ENCODE results near the gene EFCAB13.

The EFCAB13 gene

DNA sequence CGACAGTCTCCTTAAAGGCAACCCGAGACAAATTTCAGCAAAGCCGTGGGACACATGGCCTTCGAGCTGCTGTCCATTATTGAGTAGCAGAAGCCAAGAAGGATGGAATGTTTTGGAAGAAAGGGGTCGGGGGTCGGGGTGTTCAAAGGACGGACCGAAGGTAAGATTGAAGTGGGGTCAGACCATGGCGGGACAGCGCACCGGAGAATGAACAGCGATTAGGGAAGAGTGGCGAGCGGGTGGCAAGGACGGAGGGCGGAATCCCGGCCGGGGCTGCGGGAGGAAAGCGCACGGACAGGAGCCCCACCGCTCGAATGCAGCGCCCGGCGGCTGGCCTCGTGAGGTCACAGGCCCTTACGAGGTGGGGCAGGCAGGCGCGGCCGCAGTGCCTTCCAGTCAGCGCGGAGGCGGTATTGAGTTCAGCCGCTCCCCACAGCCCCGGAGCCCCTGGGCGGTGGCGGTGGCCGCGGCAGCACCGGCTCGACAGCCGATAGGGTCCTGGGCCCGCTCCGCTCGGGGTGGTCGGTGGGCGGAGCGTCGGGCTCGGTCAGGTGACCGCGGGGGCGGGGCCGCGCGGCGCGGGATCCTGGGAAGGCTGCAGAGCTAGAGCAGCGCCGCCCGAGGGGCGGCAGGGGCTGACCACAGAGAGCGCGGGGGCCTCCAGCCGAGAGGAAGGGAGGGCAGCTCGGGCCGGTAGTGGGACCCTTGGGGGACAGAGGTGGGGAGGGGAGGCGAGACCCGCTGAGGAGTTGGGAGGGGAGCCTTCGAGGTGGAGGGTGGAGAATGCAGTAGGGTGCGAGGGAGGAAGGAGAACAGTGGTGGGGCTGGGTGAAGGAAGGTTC is at the start of gene EFCAB13:
TSS of gene EFCAB13 (plus strand) at position 574 of the 842 bp plus-strand sequence. CDS start 4,399 bp downstream, outside the sequence.
- no peak for FAIRE-seq

- no peak for FAIRE-seq
Measured at GRCh38 chr17:47274319-47275069, 49.3 kb upstream of the EFCAB13 start.

- no peak for FAIRE-seq
Measured at GRCh38 chr17:47275245-47275984, 48.3 kb upstream of the EFCAB13 start.

GRCh38 chr17:47276444-47276843 is 47.3 kb upstream of the EFCAB13 start:
- FAIRE-seq, result no peak

DNA sequence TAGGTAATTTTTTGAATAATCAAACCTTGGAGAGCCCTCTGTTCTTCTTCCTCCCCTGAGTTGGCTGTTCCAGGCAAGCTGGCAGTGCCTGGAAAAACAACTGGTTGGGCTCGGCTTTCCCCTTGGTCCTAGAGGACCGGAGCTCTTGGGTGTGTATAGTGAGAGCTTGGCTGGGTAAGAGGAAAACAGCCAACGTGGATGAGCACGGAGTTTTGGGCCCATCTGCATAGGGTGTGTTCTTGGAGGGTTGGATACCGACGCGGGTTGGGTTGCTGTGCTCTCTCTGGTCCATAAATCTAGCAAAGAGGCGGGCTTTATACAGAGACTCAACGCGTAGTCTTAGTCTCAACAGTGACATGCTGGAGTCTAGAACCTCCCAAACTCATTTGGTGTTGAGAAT is 46.9 kb upstream of the EFCAB13 start:
- FAIRE-seq, result no peak

DNA sequence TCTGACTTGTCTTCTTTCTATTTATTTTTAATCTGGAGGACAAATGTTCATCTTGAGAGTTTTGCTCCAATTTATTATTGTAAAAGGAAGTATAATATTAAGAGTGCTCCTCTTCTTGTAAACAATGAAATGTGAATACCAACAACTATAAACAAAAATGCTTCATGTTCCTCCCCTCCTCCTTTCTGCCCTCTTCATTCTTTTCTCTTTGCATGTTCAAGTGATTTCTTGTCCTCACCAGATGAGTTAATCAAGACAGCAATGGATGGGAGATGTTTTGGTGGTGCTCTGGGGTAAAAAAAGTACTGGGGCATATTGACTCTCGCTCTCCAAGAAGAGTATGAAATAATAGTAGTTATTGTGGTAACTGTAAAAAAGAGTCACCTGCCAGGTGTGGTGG is 45.8 kb upstream of the EFCAB13 start:
- no peak for FAIRE-seq

DNA sequence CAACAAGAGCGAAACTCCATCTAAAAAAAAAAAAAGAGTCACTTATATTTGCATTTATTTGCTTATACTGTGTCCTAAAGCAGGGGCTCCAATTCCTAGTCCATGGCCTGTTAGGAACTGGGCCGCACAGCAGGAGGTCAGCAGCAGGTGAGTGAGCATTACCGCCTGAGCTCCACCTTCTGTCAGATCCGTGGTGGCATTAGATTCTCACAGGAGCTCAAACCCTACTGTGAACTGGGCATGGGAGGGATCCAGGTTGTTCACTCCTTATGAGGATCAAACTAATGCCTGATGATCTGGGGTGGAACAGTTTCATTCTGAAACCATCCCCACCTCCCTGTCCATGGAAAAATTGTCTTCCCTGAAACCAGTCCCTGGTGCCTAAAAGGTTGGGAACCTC is 45.2 kb upstream of the EFCAB13 start:
- FAIRE-seq, result no peak

DNA sequence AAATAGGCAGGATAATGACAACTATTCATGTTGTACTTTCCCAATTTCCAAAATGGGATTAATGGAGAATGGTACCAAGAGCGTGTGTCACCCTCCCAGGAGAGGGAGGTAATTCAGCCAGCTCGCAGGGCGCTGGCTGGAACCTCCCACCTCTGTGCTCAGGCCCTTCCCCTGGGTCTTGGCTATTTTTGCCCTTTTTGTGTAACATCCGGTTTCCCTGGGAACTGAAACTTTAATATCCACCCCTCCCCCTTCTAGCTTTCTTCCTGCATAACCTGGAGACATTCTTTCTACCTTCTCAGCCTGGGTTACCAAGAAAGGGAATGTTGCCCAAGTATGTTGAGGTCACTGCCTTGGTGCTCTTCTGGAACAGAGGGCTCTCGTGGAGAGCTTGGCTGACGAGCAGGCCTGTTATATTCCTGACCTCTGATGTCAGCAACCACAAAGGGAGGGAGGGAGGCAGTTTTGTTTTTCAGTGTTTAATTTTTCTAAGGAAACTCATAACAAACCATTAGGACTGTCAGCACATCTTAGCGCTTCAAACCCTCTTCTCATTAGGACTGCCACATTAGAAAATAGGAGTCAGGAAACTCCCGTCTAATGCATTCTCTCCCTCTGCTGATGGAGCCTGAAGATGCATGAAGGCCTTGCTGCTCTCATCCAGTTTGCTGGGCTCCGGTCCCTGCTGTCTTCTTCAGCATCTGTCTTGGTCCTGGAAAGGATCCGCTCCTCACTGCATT is 44.5 kb upstream of the EFCAB13 start:
- no peak for FAIRE-seq

GRCh38 chr17:47280072-47280811 is 43.5 kb upstream of the EFCAB13 start:
- FAIRE-seq, result no peak

GRCh38 chr17:47281216-47281615 is 42.5 kb upstream of the EFCAB13 start:
- no peak for FAIRE-seq

DNA sequence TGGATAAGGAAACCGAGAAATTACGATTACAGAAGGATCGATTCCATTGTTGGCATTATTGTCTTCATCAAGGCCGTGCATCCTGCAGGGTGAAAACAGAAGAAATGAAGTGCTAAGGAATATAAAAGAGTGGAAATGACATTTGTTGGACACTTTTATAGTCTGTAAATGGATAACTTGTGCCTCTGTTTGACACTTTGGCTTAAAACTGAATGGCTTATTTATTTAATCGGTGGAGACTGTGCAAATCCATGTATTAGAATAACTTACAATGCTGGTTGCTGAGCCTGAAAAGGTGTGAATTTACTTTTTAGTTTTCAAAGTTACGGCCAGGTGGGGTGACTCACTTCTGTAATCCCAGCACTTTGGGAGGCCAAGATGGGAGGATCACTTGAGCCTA is 38.8 kb upstream of the EFCAB13 start:
- no peak for FAIRE-seq

DNA sequence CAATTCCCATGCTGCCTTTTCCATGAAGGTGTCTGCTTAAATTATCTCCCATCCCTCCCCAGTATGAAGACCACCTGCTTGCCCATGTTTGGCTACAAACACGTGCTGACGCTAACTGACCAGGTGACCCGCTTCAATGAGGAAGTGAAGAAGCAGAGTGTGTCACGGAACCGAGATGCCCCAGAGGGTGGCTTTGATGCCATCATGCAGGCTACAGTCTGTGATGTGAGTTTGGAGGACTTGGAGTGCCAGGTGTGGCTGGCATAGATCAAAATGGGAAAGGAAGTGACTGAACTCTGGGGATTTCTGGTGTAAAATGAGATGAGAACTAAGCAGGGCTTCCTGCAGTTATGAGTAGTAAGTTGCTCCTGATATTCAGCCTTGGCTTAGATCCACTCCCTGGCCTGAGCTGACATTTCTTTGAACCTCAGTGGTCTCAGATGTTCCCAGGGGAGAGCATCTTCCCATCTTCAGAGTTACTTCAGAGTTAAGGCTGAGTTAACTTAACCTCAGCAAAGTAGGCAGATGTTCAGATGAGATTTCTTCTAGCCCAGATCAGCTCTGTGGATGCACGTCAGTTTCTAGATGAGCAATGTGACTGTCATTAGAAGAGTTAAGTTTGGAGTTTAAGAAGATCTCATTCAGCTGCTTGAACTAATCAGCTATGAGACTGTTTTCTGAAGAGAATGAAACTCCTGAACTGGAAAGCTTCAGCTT is 37.4 kb upstream of the EFCAB13 start:
- FAIRE-seq, result no peak

GRCh38 chr17:47287068-47287467 is 36.7 kb upstream of the EFCAB13 start:
- no peak for FAIRE-seq

- no peak for FAIRE-seq
Measured at GRCh38 chr17:47287639-47288038, 36.1 kb upstream of the EFCAB13 start.

GRCh38 chr17:47288531-47289116 is 35.1 kb upstream of the EFCAB13 start:
- no peak for FAIRE-seq

DNA sequence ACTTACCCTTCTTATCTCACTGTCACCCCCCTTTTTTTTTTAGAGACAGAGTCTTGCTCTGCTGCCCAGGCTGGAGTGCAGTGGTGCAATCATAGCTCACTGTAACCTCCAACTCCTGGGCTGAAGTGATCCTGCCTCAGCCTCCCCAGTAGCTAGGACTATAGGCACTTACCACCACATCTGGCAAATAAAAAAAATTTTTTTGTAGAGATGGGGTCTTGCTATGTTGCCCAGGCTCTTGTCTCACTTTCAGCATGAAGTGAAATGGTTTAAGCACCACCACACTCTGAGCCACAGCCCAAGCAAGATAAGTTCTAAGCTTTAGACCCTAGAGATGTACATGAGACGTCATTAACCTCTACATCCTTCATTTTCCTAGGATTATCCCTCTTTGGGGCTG is 34.5 kb upstream of the EFCAB13 start:
- no peak for FAIRE-seq

DNA sequence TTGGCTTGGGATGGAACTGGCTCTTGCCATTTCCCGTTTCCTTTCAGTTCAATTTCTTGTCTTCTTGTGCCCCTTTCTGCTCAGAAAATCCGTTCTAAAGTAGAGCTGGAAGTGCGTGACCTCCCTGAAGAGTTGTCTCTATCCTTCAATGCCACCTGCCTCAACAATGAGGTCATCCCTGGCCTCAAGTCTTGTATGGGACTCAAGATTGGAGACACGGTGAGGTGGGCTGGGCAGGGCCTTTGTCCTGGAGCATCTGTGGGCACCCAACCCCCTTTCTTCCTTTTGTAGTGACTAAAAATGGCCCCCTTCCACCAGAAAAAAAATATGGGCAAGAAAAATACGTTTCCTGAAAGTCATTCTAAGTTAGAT is 32.9 kb upstream of the EFCAB13 start:
- no peak for FAIRE-seq

- FAIRE-seq, result no peak
Measured at GRCh38 chr17:47291242-47291873, 32.4 kb upstream of the EFCAB13 start.

DNA sequence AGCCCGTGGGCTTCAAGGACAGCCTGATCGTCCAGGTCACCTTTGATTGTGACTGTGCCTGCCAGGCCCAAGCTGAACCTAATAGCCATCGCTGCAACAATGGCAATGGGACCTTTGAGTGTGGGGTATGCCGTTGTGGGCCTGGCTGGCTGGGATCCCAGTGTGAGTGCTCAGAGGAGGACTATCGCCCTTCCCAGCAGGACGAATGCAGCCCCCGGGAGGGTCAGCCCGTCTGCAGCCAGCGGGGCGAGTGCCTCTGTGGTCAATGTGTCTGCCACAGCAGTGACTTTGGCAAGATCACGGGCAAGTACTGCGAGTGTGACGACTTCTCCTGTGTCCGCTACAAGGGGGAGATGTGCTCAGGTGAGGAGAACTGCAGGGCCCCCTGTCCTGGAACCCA is 31.5 kb upstream of the EFCAB13 start:
- FAIRE-seq, result no peak
